Mucosa of rectum (tissue), 2 donors: ENCODE data around the gene SPPL2B.

Source experiments
- H3K27ac ChIP-seq, 2 donors: one replicate each; pipeline ENCODE4 v1.7.0; 2013; ENCODE audit warnings: inconsistent platforms in 2 of 2, low read depth in 2 of 2, low read length in 2 of 2
- H3K27me3 ChIP-seq, 2 donors: one replicate each; pipeline ENCODE4 v1.7.0; 2013; ENCODE audit warnings: low read length in 2 of 2; ENCODE audit not compliant: control insufficient read depth in 2 of 2, insufficient read depth in 2 of 2
- H3K36me3 ChIP-seq, 2 donors: one replicate each; pipeline ENCODE4 v1.7.0; 2013; ENCODE audit warnings: low read length in 2 of 2; ENCODE audit not compliant: control insufficient read depth in 2 of 2, insufficient read depth in 2 of 2
- H3K4me1 ChIP-seq, 2 donors: one replicate each; pipeline ENCODE4 v1.7.0; 2013; ENCODE audit warnings: low read length in 2 of 2, mild to moderate bottlenecking in 1 of 2; ENCODE audit not compliant: control insufficient read depth in 2 of 2, insufficient read depth in 2 of 2
- H3K4me3 ChIP-seq, 2 donors: one replicate each; pipeline ENCODE4 v1.7.0; 2013; ENCODE audit warnings: low read length in 2 of 2
- H3K9ac ChIP-seq, 2 donors: one replicate each; pipeline ENCODE4 v1.7.0; 2013; ENCODE audit warnings: low read length in 2 of 2, low read depth in 1 of 2, mild to moderate bottlenecking in 1 of 2
- H3K9me3 ChIP-seq, 2 donors: one replicate each; pipeline ENCODE4 v1.7.0; 2013; ENCODE audit warnings: low read length in 2 of 2; ENCODE audit not compliant: control insufficient read depth in 2 of 2
- donor health status: healthy.
- donor health status: Normal muscosa, but diverticular disease.

Gene SPPL2B

DNA sequence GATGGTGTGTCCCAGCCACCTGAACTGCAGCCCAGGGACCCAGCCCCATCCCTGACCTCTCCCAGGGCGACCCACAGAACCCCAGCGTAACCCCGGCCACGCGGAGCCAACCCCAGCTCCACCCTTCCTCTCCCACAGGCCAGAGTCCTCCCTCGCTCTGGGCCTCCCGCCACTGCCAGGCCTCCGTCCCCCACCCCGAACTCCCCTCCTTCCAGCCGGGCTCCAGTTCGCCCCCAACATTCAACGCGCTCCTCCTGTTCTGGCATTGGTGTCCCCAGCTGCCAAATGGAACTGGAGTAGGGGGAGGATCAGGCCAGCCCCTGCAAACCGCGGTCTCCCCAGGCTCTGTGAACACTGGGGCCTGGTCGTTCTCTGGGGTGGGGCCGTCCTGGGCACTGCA, 28.0 kb upstream of the SPPL2B start:
- H3K27ac ChIP-seq, result no peak overlapping the region
- peaks cover 2 to 7% of the 10 kb centered on the region in 2 donors for H3K4me1 ChIP-seq
- no peaks in the 10 kb centered on the region for H3K36me3 ChIP-seq
- no peak overlapping the region for H3K9ac ChIP-seq
- peaks cover 10 to 21% of the 10 kb centered on the region in 2 donors for H3K27me3 ChIP-seq
- no peaks in the 10 kb centered on the region for H3K9me3 ChIP-seq
- no peak overlapping the region for H3K4me3 ChIP-seq

DNA sequence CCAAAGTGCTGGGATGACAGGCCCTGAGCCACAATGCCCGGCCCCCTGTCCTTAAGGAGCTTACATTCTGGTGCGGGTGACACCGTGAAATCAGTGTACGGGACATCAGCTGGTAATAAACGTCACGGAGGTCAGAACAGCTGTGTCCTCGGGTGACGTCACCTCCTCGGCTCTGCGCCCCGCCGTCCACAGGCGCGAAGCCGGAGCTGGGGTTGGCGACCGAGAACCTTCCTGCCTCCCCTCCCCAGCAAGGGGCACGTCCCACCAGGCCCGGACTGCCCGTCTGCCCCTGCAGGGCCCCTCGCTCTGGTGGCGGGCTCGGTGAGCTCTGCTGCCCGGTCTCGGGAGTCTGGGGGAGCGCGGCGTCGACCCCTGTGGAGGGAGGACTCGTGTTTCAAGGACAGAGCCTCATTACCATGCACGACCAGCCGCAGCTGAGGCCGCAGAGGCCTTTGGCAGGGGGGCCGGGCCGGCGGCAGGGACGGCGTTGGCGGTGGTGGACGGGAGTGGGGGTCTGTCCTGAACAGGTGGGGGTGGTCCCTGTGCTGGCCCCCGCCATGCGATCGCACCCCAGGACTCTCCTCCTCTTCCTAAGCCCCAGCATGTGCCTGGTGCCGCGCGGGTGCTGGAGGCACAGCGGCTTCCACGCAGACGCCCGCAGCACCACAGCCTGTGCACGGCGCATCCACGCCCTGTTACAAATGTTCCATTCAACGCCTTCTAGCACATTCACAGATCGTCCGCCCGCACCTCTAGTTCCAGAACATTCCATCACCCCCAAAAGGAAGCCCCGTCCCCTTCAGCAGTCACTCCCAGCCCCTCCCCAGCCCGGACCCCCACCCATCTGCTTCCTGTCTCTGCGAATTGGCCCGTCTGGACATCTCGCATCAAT, 25.9 kb upstream of the SPPL2B start:
- Histone ChIP-seq H3K4me3 (no peak overlapping the region), H3K9me3 (no peaks in the 10 kb centered on the region), H3K9ac (no peak overlapping the region), H3K36me3 (no peaks in the 10 kb centered on the region), H3K27me3 (peaks cover 15 to 32% of the 10 kb centered on the region in 2 donors), H3K4me1 (peaks cover 2 to 7% of the 10 kb centered on the region in 2 donors), H3K27ac (no peak overlapping the region)

DNA sequence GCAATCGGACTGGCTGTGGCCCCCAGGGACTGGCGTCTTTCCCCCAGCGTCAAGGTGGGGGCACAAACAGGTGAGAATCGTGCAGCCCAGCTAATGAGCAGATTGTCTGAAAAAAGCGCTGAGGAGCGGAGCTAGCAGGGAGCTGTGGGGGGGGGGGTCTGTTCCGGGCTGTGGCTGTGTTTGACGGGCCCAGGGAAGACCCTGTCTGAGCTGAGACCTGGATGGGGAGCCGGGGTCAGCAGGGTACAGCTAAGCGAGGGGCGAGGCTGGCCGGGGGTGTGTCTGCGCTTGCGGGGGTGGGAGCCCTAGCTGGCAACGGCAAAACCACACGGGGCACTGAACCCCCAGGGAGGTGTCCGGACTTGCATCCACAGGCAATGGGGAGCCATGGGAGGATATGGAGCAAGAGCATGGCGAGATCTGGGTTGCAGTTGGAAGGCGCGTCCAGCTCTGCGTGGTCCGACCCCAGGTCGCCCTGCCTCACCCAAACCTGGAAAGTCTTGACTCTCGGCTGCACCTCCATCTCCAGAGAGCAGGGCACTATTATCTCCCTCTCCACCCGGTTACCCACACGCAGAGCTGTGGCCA, 25.2 kb upstream of the SPPL2B start:
- H3K27me3 ChIP-seq, result peaks cover 17 to 35% of the 10 kb centered on the region in 2 donors
- no peak overlapping the region for H3K27ac ChIP-seq

DNA sequence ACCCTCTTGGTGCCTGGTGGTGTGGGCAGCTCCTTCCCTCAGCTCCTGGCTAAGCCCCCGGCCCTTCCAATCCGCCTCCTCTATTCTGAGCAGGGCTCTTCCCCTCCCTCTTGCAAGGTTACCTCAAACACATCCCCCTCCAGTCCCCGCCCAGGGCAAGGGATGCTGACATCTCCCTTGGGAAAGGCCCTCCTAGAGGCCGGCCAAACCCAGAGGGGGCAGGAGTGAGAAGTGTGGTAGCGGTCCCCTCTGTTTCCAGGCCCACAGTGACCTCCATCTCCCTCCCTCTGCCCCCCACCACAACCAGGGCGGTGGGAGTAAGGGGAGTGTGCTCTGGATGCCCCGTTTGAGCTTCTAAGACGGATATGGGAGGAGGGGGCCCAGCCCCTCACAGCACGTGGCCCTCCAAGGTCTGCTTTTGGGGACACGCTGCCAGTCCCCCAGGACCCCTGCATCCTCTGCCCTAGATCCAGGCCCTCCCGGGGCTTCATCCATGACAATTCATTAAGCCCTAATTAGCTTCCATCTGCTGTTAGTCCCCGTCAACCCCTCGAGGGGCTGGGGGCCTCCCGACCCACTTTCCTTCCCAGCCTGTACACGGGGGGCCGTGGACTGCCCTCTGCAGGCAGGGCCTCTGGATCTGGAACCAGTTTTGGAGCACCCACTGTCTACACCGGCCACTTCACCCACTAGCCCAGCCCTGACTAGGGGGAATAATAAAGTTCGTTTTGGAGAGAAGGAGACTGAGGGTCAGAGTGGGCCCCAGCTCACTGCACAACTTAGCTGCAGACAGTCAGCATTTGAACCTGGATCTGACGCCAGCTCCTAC, 22.8 kb upstream of the SPPL2B start:
- H3K36me3 ChIP-seq, result no peaks in the 10 kb centered on the region
- no peaks in the 10 kb centered on the region for H3K9me3 ChIP-seq
- no peak overlapping the region for H3K9ac ChIP-seq
- no peak overlapping the region for H3K4me3 ChIP-seq
- H3K27ac ChIP-seq, result no peak overlapping the region
- peaks cover 2 to 7% of the 10 kb centered on the region in 2 donors for H3K4me1 ChIP-seq
- peaks cover 28 to 43% of the 10 kb centered on the region in 2 donors for H3K27me3 ChIP-seq

More for the DNA sequence above, 25.2 kb upstream of the SPPL2B start:
- no peak overlapping the region for H3K4me3 ChIP-seq
- H3K4me1 ChIP-seq, result peaks cover 2 to 7% of the 10 kb centered on the region in 2 donors
- no peaks in the 10 kb centered on the region for H3K9me3 ChIP-seq
- H3K9ac ChIP-seq, result no peak overlapping the region
- H3K36me3 ChIP-seq, result no peaks in the 10 kb centered on the region

DNA sequence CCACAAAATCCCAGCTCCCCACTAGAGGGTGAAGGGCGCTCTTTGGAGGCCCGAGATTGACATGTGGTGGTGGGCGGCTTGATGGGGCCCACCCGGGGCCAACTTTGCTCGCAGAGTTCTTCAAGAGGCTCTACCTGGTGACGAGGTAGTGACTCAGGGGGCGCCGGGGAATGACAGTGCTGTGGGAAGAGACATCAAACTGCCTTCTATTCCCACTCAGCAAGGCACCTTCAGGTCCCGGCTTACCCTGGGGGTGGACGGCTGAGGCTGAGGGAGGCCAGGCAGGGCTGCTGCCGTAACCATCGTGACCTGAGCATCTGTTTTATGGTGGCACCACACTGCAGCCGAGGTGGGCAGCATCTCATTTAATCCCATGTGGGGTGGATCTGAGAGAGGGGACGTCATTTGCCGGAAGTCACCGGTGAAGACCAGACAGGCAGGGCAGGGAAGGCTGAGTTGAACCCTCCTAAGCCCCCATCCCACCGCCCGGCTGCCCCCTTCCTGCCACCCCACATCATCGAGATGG, 22.1 kb upstream of the SPPL2B start:
- no peaks in the 10 kb centered on the region for H3K36me3 ChIP-seq
- H3K4me1 ChIP-seq, result peaks cover 2 to 7% of the 10 kb centered on the region in 2 donors
- H3K27ac ChIP-seq, result no peak overlapping the region
- peaks cover 28 to 43% of the 10 kb centered on the region in 2 donors for H3K27me3 ChIP-seq
- H3K9me3 ChIP-seq, result no peaks in the 10 kb centered on the region
- H3K4me3 ChIP-seq, result no peak overlapping the region
- no peak overlapping the region for H3K9ac ChIP-seq

DNA sequence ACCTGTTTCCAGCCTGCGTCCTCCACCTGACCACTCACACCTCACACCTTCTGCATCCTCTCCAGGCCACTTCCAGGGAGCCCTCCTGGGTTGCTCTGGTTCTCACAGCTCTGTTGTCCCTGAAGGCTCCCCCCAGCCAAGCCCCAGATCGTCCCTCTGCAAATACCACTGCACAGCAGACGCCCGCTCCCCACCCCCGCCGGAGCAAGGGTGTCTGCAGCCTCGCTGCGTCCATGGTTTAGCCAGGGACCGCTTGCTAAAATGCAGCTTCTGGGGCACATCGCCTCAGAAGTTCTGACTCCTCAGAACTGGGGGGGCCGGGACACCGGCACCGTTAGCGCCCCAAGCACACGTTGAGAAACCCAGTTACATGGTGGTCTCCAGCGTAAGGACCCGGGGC, 21.5 kb upstream of the SPPL2B start:
- Histone ChIP-seq H3K9me3 (no peaks in the 10 kb centered on the region), H3K9ac (no peak overlapping the region), H3K4me1 (peaks cover 2 to 7% of the 10 kb centered on the region in 2 donors), H3K36me3 (no peaks in the 10 kb centered on the region), H3K27ac (no peak overlapping the region), H3K27me3 (peaks cover 28 to 43% of the 10 kb centered on the region in 2 donors), H3K4me3 (no peak overlapping the region)

DNA sequence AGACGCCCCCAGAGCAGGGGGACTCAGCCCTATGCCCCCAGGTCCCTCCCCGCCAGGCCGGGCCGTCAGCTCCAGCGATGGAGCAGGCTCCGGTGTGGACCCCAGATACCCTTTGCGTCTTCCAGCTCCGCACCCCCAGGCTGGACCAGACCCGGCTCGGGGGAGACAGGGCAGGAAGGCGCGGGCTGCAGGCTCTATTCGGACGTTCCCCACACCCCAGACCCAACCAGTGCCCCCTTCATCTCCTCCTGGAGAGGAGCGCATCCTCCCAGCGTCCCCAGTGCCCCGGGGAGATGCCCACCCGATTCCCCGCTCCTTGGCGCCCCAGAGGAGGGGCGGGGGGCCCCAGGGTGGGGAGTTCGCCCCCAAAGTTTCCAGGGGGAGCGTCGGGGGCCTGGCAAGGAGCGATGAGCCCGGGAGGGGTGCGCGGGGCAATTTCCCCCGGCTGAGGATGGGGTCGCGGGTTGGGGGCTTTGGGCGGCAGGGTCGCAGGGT, 20.9 kb upstream of the SPPL2B start:
- peaks cover 0 to 4% of the 10 kb centered on the region in 2 donors for H3K4me1 ChIP-seq
- H3K9ac ChIP-seq, result no peak overlapping the region
- H3K4me3 ChIP-seq, result no peak overlapping the region
- no peak overlapping the region for H3K27ac ChIP-seq
- no peaks in the 10 kb centered on the region for H3K36me3 ChIP-seq
- H3K27me3 ChIP-seq, result peaks cover 33 to 43% of the 10 kb centered on the region in 2 donors
- H3K9me3 ChIP-seq, result no peaks in the 10 kb centered on the region

DNA sequence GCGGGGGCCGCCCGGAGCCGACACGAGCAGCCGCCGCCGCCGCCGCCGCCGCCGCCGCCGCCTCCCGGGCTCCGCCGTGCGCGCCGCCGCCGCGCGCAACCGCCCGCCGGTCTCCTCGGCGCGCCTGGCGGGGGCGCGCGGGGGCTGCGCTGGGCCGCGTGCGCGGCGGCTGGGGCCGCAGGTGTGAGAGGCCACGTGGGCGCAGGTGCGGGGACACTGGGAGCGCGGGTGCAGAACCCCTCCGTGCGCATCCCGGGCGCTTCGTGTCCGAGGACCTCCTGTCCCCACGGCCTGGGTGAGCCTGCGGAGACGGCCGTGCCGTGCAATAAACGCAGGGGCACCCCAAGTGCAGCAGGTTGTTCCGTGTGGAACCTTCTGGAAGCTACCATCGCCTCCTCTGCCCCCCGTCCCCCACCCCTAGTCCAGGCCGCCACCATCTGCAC, 20.3 kb upstream of the SPPL2B start, which contains the start of gene LINGO3:
TSS of gene LINGO3 (minus strand) at position 41 of the 443 bp plus-strand sequence. CDS start 16,378 bp downstream, outside the sequence.
- peaks cover 35 to 43% of the 10 kb centered on the region in 2 donors for H3K27me3 ChIP-seq
- H3K9ac ChIP-seq, result no peak within 1 kb of the TSS
- H3K36me3 ChIP-seq, result no peaks in the 10 kb centered on the region
- H3K4me3 ChIP-seq, result no peak within 1 kb of the TSS
- H3K4me1 ChIP-seq, result peaks cover 0 to 4% of the 10 kb centered on the region in 2 donors
- H3K9me3 ChIP-seq, result no peaks in the 10 kb centered on the region
- no peak within 1 kb of the TSS for H3K27ac ChIP-seq

DNA sequence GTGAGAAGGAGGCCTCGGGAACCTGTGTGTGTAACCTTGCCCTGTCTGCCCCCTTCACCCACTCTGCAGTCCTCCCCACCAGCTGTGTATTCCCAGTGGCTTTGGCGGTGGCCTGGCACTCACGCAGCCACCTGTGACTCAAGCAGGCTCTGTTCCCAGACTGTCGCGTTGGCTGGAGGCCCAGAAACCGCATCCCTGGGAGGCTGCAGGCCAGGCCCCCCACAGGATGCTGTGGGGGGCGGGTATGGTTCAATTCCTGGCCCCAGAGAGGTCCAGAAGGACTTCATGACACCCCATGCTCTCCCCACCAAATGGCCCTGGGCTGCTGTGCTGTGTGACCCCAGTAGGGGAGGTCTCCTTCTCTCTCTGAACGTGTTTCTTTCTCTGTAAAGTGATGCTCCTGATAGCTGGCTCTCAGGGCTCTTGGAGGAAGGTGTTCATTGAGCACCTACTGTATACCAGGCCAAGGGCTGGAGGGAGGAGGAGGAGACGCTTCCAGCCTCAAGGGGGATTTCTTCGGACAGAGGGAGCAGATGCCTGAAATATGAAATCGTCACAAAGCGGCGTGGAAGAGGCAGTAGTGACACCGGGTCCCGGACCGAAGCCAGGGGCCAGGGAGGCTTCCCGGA, 18.6 kb upstream of the SPPL2B start:
- peaks cover 28 to 43% of the 10 kb centered on the region in 2 donors for H3K27me3 ChIP-seq
- peaks cover 0 to 3% of the 10 kb centered on the region in 2 donors for H3K9me3 ChIP-seq
- H3K4me1 ChIP-seq, result peaks cover 0 to 3% of the 10 kb centered on the region in 2 donors
- H3K9ac ChIP-seq, result no peak overlapping the region
- H3K27ac ChIP-seq, result no peak overlapping the region
- H3K4me3 ChIP-seq, result no peak overlapping the region
- H3K36me3 ChIP-seq, result no peaks in the 10 kb centered on the region
